AG04449 (cell line): Measurements from ENCODE around the gene NDUFB2.

Source experiments
- CTCF ChIA-PET: fragments of 350-600 bp; formaldehyde crosslinking; extraction: SDS; loops from one replicate; lab custom pipeline; 2021; ENCODE audit warnings: antibody characterized with exemption; lab: Yijun Ruan, JAX
- POLR2A ChIA-PET: fragments of 400-600, 350-600 bp; formaldehyde crosslinking; extraction: SDS; loops from one replicate; lab custom pipeline; 2020; ENCODE audit warnings: antibody characterized with exemption, inconsistent platforms; lab: Yijun Ruan, JAX
- DNase-seq: peaks from one replicate; pipeline ENCODE4 v3.0.0-alpha.2; 2010; ENCODE audit warnings: low read depth, low spot score
- H3K4me3 ChIP-seq: 2 replicates; pipeline ENCODE4 v1.5.1; 2011; ENCODE audit warnings: low read depth, mild to moderate bottlenecking, control low read depth, low read length
- CTCF ChIP-seq: IDR thresholded peaks from one replicate; pipeline ENCODE4 v1.5.1; 2011; ENCODE audit warnings: mild to moderate bottlenecking, moderate library complexity, low read length, control low read depth, inconsistent platforms; ENCODE audit not compliant: insufficient read depth; ENCODE audit errors: missing control alignments

Gene NDUFB2

GRCh38 chr7:140670343-140670935 lies 26.1 kb upstream of the NDUFB2 start:
- no peak for DNase-seq
- ChIA-PET POLR2A (interaction anchor here (0.7 kb wide), 1 partner anchor 1713 kb away, joined by 3 read pairs; no protein-coding TSS in a partner anchor), CTCF (interaction anchor here (1.0 to 1.7 kb wide), 2 partner anchors 10 to 12 kb away, joined by 3 to 4 read pairs; no protein-coding TSS in a partner anchor)
- TF ChIP-seq CTCF = no peak
- no peak overlapping the region for H3K4me3 ChIP-seq

GRCh38 chr7:140671966-140672365 lies 24.5 kb upstream of the NDUFB2 start:
- ChIA-PET POLR2A (no interaction called here), CTCF (no interaction called here)
- DNase-seq = no peak
- no peak overlapping the region for H3K4me3 ChIP-seq
- TF ChIP-seq CTCF = no peak

GRCh38 chr7:140672382-140673062 lies 24.0 kb upstream of the NDUFB2 start, which contains the start of gene ADCK2:
Gene ADCK2 (plus strand): TSS chr7:140672945. CDS start chr7:140673331, 386 bp downstream.
- ChIA-PET POLR2A (no interaction called here), CTCF (interaction anchor here (2.5 to 4.8 kb wide), 3 partner anchors 13 to 341 kb away, joined by 7 to 39 read pairs (median 35); partner anchors contain the start of gene MRPS33)
- H3K4me3 ChIP-seq = peak within 1 kb of the TSS; percentile 71
- TF ChIP-seq CTCF = no peak
- no peak for DNase-seq

- ChIA-PET POLR2A (no interaction called here), CTCF (interaction anchor here (1.2 to 4.8 kb wide), 6 partner anchors 9 to 340 kb away, joined by 3 to 39 read pairs (median 8); partner anchors contain the start of gene MRPS33)
- TF ChIP-seq CTCF = no peak
- no peak for DNase-seq
- peak overlapping the region; percentile 71 for H3K4me3 ChIP-seq
These were observed 23.3 kb upstream of the NDUFB2 start for GRCh38 chr7:140673063-140673773.

GRCh38 chr7:140673774-140674155 lies 22.7 kb upstream of the NDUFB2 start:
- CTCF ChIA-PET = interaction anchor here (1.1 to 4.8 kb wide), 10 partner anchors 8 to 860 kb away, joined by 3 to 39 read pairs (median 8); partner anchors contain the start of gene MRPS33
- no peak for DNase-seq
- H3K4me3 ChIP-seq = peak overlapping the region; percentile 71
- POLR2A ChIA-PET = no interaction called here
- no peak for TF ChIP-seq CTCF
